MCF 10A (cell line): ENCODE results near the gene PGLYRP3. TPM values are rescaled to one million over a fixed set of nuclear protein-coding genes. Genes with fewer than 3 reads are reported as not detected.

Experiments
- BruUV-seq: library from RNA; stranded (reverse); fragments of 400-500 nt; replicated peaks from 2 replicates; lab custom pipeline; 2021; lab: Mats Ljungman, UMichigan
- CTCF ChIA-PET: fragments of 300-600 bp; sonication (Branson Sonifier 250); formaldehyde crosslinking; extraction: SDS; loops from one replicate; lab custom pipeline; 2021; ENCODE audit warnings: antibody characterized with exemption, inconsistent platforms; lab: Yijun Ruan, JAX
- POLR2A ChIA-PET: fragments of 300-600, 350-650 bp; sonication (Branson Sonifier 250); formaldehyde crosslinking; extraction: SDS; loops from one replicate; lab custom pipeline; 2020; ENCODE audit warnings: antibody characterized with exemption, inconsistent platforms; lab: Yijun Ruan, JAX
- DNase-seq: peaks from one replicate; pipeline ENCODE4 v3.0.0-alpha.2; 2018; ENCODE audit not compliant: unreplicated experiment
- H3K27ac Mint-ChIP-seq: one replicate; pipeline ENCODE4 v1.8.0; 2022; ENCODE audit warnings: mild to moderate bottlenecking, low read depth, mixed read lengths; ENCODE audit not compliant: unreplicated experiment
- H3K27me3 Mint-ChIP-seq: one replicate; pipeline ENCODE4 v1.8.0; 2022; ENCODE audit warnings: mixed read lengths; ENCODE audit not compliant: insufficient read depth, unreplicated experiment
- H3K36me3 Mint-ChIP-seq: one replicate; pipeline ENCODE4 v1.8.0; 2022; ENCODE audit warnings: mild to moderate bottlenecking, moderate library complexity, mixed read lengths; ENCODE audit not compliant: insufficient read depth, unreplicated experiment
- H3K4me1 Mint-ChIP-seq: one replicate; pipeline ENCODE4 v1.8.0; 2022; ENCODE audit warnings: mixed read lengths; ENCODE audit not compliant: insufficient read depth, unreplicated experiment
- H3K4me3 Mint-ChIP-seq: one replicate; pipeline ENCODE4 v1.8.0; 2022; ENCODE audit warnings: mild to moderate bottlenecking, moderate library complexity, mixed read lengths; ENCODE audit not compliant: unreplicated experiment
- H3K9me3 Mint-ChIP-seq: one replicate; pipeline ENCODE4 v1.8.0; 2022; ENCODE audit warnings: mixed read lengths; ENCODE audit not compliant: unreplicated experiment
- CTCF ChIP-seq: fragments of 200-600 bp; IDR thresholded peaks from one replicate; pipeline ENCODE4 v1.8.0; 2022; ENCODE audit warnings: antibody characterized with exemption, mild to moderate bottlenecking; ENCODE audit not compliant: unreplicated experiment
- intact Hi-C: fragments of 100-400 bp; cut with micrococcal nuclease; formaldehyde crosslinking; loops from 2 replicates; pipeline ENCODE4 v1.14.1; 2022
- total RNA-seq: library from RNA; stranded (reverse); gene quantifications from 2 replicates; pipeline ENCODE4 v1.2.3, GENCODE V29; 2022

PGLYRP3 gene
- total RNA-seq, 1 experiment from 2014 or later = not detected

- H3K27ac Mint-ChIP-seq = no peak overlapping the region
- ChIA-PET CTCF (interaction anchor here (0.5 to 1.8 kb wide), 5 partner anchors 15 to 600 kb away, joined by 3 to 5 read pairs (median 4); no protein-coding TSS in a partner anchor), POLR2A (interaction anchor here (1.1 to 1.3 kb wide), 2 partner anchors 9 to 11 kb away, joined by 3 to 4 read pairs; no protein-coding TSS in a partner anchor)
- TF ChIP-seq CTCF = no peak
- intact Hi-C loops = no loop called here
- no peak for DNase-seq
- peaks cover 43% of the 10 kb centered on the region for H3K27me3 Mint-ChIP-seq
- H3K9me3 Mint-ChIP-seq = no peaks in the 10 kb centered on the region
- no peaks in the 10 kb centered on the region for H3K36me3 Mint-ChIP-seq
- BruUV-seq = no TSS peak
- H3K4me1 Mint-ChIP-seq = no peaks in the 10 kb centered on the region
- H3K4me3 Mint-ChIP-seq = no peak overlapping the region
These were observed 59.1 kb downstream of the PGLYRP3 start for GRCh38 chr1:153253693-153254092.

- Mint-ChIP-seq H3K27ac (no peak overlapping the region), H3K9me3 (no peaks in the 10 kb centered on the region), H3K27me3 (peaks cover 46% of the 10 kb centered on the region), H3K4me1 (no peaks in the 10 kb centered on the region), H3K4me3 (no peak overlapping the region), H3K36me3 (no peaks in the 10 kb centered on the region)
- no TSS peak for BruUV-seq
- TF ChIP-seq CTCF = no peak
- CTCF ChIA-PET = interaction anchor here (0.6 to 1.5 kb wide), 7 partner anchors 12 to 1200 kb away, joined by 3 to 4 read pairs (median 3); no protein-coding TSS in a partner anchor
- POLR2A ChIA-PET = interaction anchor here (1.1 to 1.3 kb wide), 2 partner anchors 11 to 13 kb away, joined by 3 read pairs; no protein-coding TSS in a partner anchor
- intact Hi-C loops = no loop called here
- DNase-seq = no peak
These were observed 59.7 kb downstream of the PGLYRP3 start for GRCh38 chr1:153253076-153253475.

DNA sequence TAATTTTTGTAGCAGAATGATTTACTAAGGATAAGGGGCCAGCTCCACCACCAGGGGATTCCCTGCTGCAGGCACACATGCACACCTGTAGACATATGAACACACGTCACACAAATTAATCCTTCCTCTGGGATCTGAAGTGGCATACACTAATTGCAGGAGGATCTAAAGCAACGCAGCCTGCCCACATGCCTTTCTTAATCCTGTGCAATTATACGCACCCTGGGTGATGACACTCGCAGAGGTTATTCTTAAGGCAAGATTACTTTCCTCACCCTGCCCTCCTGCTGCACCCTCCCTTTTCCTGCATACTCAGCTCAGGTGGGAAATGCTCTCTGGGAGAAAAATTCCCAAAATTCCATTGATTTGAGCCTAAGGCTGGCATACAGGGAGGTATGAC is 60.8 kb downstream of the PGLYRP3 start:
- ChIA-PET POLR2A (no interaction called here), CTCF (interaction anchor here (0.9 to 1.2 kb wide), 4 partner anchors 10 to 24 kb away, joined by 3 to 5 read pairs (median 4); no protein-coding TSS in a partner anchor)
- Mint-ChIP-seq H3K27ac (no peak overlapping the region), H3K4me1 (no peaks in the 10 kb centered on the region), H3K27me3 (peaks cover 57% of the 10 kb centered on the region), H3K4me3 (no peak overlapping the region), H3K36me3 (no peaks in the 10 kb centered on the region), H3K9me3 (no peaks in the 10 kb centered on the region)
- TF ChIP-seq CTCF = no peak
- intact Hi-C loops = no loop called here
- BruUV-seq = no TSS peak
- no peak for DNase-seq

DNA sequence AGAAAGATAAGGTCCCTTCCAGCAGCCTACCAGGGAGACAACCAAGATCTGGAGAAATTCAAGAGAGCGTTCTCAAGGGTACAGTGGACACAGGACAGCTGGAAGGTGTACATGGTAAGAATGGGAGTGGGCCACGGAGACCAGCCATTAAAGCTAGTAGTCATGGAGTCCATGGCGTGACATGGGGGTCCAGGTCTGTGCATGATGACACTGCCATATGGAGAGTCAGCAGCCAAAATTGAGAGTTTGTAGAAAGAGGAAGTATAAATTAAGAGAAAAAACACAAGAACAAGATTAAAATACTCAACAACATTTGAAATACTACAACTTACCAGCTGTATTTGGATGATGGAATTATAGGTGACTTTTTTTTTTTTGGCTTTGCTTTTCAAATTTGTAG is 61.2 kb downstream of the PGLYRP3 start:
- POLR2A ChIA-PET = interaction anchor here (0.7 kb wide), 1 partner anchor 224 kb away, joined by 4 read pairs; no protein-coding TSS in a partner anchor
- no peak for DNase-seq
- CTCF ChIA-PET = interaction anchor here (0.7 to 1.2 kb wide), 3 partner anchors 10 to 602 kb away, joined by 3 to 5 read pairs (median 4); no protein-coding TSS in a partner anchor
- Mint-ChIP-seq H3K27ac (no peak overlapping the region), H3K27me3 (peaks cover 61% of the 10 kb centered on the region), H3K9me3 (no peaks in the 10 kb centered on the region), H3K4me3 (no peak overlapping the region), H3K4me1 (no peaks in the 10 kb centered on the region), H3K36me3 (no peaks in the 10 kb centered on the region)
- no TSS peak for BruUV-seq
- no peak for TF ChIP-seq CTCF
- intact Hi-C loops = no loop called here
